Liver (tissue), 9 donors: ENCODE results near the gene GUCY2D. TPM values are rescaled to one million over a fixed set of nuclear protein-coding genes. Genes with fewer than 3 reads are reported as not detected.

Experiments used
- DNase-seq: peaks from one replicate; pipeline ENCODE4 v3.0.0-alpha.2; 2017; ENCODE audit warnings: low spot score
- H3K27ac ChIP-seq, 2 donors: one replicate each; pipeline ENCODE4 v1.7.0; 2013; ENCODE audit warnings: inconsistent platforms in 2 of 2, low read length in 2 of 2, control low read depth in 1 of 2, low read depth in 1 of 2, mild to moderate bottlenecking in 1 of 2
- H3K27me3 ChIP-seq, 4 donors: one replicate each; pipeline versions ENCODE4 v1.6.1 to v1.7.0; 2013; ENCODE audit warnings: low read length in 3 of 4, inconsistent platforms in 1 of 4, mild to moderate bottlenecking in 1 of 4, moderate library complexity in 1 of 4; ENCODE audit not compliant: control insufficient read depth in 4 of 4, insufficient read depth in 4 of 4
- H3K36me3 ChIP-seq, 4 donors: one replicate each; pipeline versions ENCODE4 v1.6.1 to v1.7.0; 2013; ENCODE audit warnings: low read length in 3 of 4, mild to moderate bottlenecking in 3 of 4, low read depth in 1 of 4, moderate library complexity in 1 of 4; ENCODE audit not compliant: control insufficient read depth in 4 of 4, insufficient read depth in 3 of 4
- H3K4me1 ChIP-seq, 4 donors: one replicate each; pipeline versions ENCODE4 v1.6.1 to v1.7.0; 2013; ENCODE audit warnings: low read length in 3 of 4, mild to moderate bottlenecking in 3 of 4, moderate library complexity in 1 of 4; ENCODE audit not compliant: control insufficient read depth in 4 of 4, insufficient read depth in 4 of 4
- H3K4me3 ChIP-seq, 3 donors: one replicate each; pipeline versions ENCODE4 v1.6.1 to v1.7.0; 2013; ENCODE audit warnings: low read length in 3 of 3, control low read depth in 1 of 3, low read depth in 1 of 3, mild to moderate bottlenecking in 1 of 3
- H3K9ac ChIP-seq, 2 donors: one replicate each; pipeline ENCODE4 v1.7.0; 2013; ENCODE audit warnings: low read length in 2 of 2, mild to moderate bottlenecking in 2 of 2, moderate library complexity in 2 of 2, control low read depth in 1 of 2, low read depth in 1 of 2
- H3K9me3 ChIP-seq, 4 donors: one replicate each; pipeline versions ENCODE4 v1.6.1 to v1.7.0; 2013; ENCODE audit warnings: low read length in 3 of 4; ENCODE audit not compliant: control insufficient read depth in 4 of 4
- ATF3 ChIP-seq: IDR thresholded peaks from 2 replicates; pipeline ENCODE4 v1.6.1; 2016; ENCODE audit warnings: antibody characterized with exemption
- CTCF ChIP-seq: fragments of 150-350 bp; IDR thresholded peaks from 2 replicates; pipeline ENCODE4 v1.5.1; 2017; ENCODE audit warnings: improper control_type of control experiment, low read depth, low read length; ENCODE audit not compliant: missing input control
- EGR1 ChIP-seq, 2 donors: IDR thresholded peaks; 2 replicates each; pipeline ENCODE4 v1.6.1; 2016 to 2018; ENCODE audit warnings: antibody characterized with exemption in 2 of 2, low read depth in 2 of 2
- FOXA1 ChIP-seq: IDR thresholded peaks from 2 replicates; pipeline ENCODE4 v1.6.1; 2016; ENCODE audit warnings: antibody characterized with exemption
- FOXA2 ChIP-seq: IDR thresholded peaks from 2 replicates; pipeline ENCODE4 v1.6.1; 2016; ENCODE audit warnings: antibody characterized with exemption
- GABPA ChIP-seq, 2 donors: IDR thresholded peaks in 1 of 2; conservative IDR thresholded peaks in 1 of 2; 2 replicates each; pipeline ENCODE4 v1.6.1; 2016; ENCODE audit warnings: antibody characterized with exemption in 2 of 2, mild to moderate bottlenecking in 1 of 2, moderate library complexity in 1 of 2
- HNF4A ChIP-seq, 2 donors: conservative IDR thresholded peaks; 2 replicates each; pipeline ENCODE4 v1.6.1; 2016; ENCODE audit warnings: antibody characterized with exemption in 2 of 2, mild to moderate bottlenecking in 2 of 2
- HNF4G ChIP-seq: IDR thresholded peaks from 2 replicates; pipeline ENCODE4 v1.6.1; 2016; ENCODE audit warnings: antibody characterized with exemption
- JUND ChIP-seq, 2 donors: IDR thresholded peaks; 2 replicates each; pipeline ENCODE4 v1.6.1; 2016; ENCODE audit warnings: antibody characterized with exemption in 2 of 2
- MAX ChIP-seq: IDR thresholded peaks from 2 replicates; pipeline ENCODE4 v1.6.1; 2016; ENCODE audit warnings: antibody characterized with exemption
- NR2F2 ChIP-seq: IDR thresholded peaks from 2 replicates; pipeline ENCODE4 v1.6.1; 2016; ENCODE audit warnings: antibody characterized with exemption
- RAD21 ChIP-seq, 2 donors: IDR thresholded peaks; 2 replicates each; pipeline ENCODE4 v1.6.1; 2016; ENCODE audit warnings: antibody characterized with exemption in 2 of 2, mild to moderate bottlenecking in 2 of 2
- REST ChIP-seq: IDR thresholded peaks from 2 replicates; pipeline ENCODE4 v1.6.1; 2016; ENCODE audit warnings: antibody characterized with exemption, mild to moderate bottlenecking
- RXRA ChIP-seq, 2 donors: IDR thresholded peaks; 2 replicates each; pipeline ENCODE4 v1.6.1; 2017 to 2018; ENCODE audit warnings: antibody characterized with exemption in 2 of 2, mild to moderate bottlenecking in 1 of 2
- SP1 ChIP-seq: IDR thresholded peaks from 2 replicates; pipeline ENCODE4 v1.6.1; 2018; ENCODE audit warnings: antibody characterized with exemption, mild to moderate bottlenecking
- TAF1 ChIP-seq: conservative IDR thresholded peaks from 2 replicates; pipeline ENCODE4 v1.6.1; 2016; ENCODE audit warnings: antibody characterized with exemption, mild to moderate bottlenecking
- YY1 ChIP-seq: IDR thresholded peaks from 2 replicates; pipeline ENCODE4 v1.6.1; 2016; ENCODE audit warnings: antibody characterized with exemption, mild to moderate bottlenecking
- ZBTB33 ChIP-seq: IDR thresholded peaks from 2 replicates; pipeline ENCODE4 v1.6.1; 2016; ENCODE audit warnings: antibody characterized with exemption
- whole genome bisulfite sequencing: extraction: QIAGEN DNeasy Blood & Tissue Kit; methylation state at CpG from one replicate; pipeline ENCODE4 v1.1.7; 2013; 5-methylcytosine and 5-hydroxymethylcytosine counted together
- polyA plus RNA-seq, 2 donors: library from polyadenylated mRNA; stranded (reverse) in 1 of 2; unstranded in 1 of 2; fragments of 200-250 nt in 1 of 2; fragments of >200 nt in 1 of 2; fragmentation: Nextera tagmentation in 1 of 2; extraction: Ambion mirVana in 1 of 2; gene quantifications; one replicate each; pipeline versions ENCODE4 v1.2.1 to v1.2.3, GENCODE V29; 2013 to 2015
- total RNA-seq, 2 donors: library from RNA; depleted of rRNA; stranded (reverse); fragments of >200 nt; gene quantifications; one replicate each; pipeline ENCODE4 v1.2.3, GENCODE V29; 2014
- donor health status: healthy.
- donor health status: healthy.
- donor health status: healthy.
- donor health status: healthy.
- donor health status: healthy.

Gene GUCY2D
- total and polyA plus RNA-seq, 4 donors, result 0.09 to 0.14 TPM; not detected in 2

- no peak overlapping the region for H3K27ac ChIP-seq
- no peak overlapping the region for H3K9ac ChIP-seq
- H3K27me3 ChIP-seq, result peaks cover 0 to 34% (median 4%) of the 10 kb centered on the region in 4 donors
- TF ChIP-seq HNF4A (conservative IDR thresholded peaks at IDR 0.05) (no peak), FOXA2 (no peak), ZBTB33 (no peak), MAX (no peak), RAD21 (IDR thresholded peaks at IDR 0.05) (no peak), HNF4G (no peak), ATF3 (no peak), GABPA (IDR thresholded peaks at IDR 0.05 in 1 of 2, conservative IDR thresholded peaks at IDR 0.05 in 1 of 2) (no peak), JUND (IDR thresholded peaks at IDR 0.05) (no peak), YY1 (no peak), SP1 (no peak), NR2F2 (no peak), FOXA1 (no peak), RXRA (IDR thresholded peaks at IDR 0.05) (no peak), TAF1 (no peak), EGR1 (IDR thresholded peaks at IDR 0.05; ENCODE audit: low read depth in 2 of 2) (no peak), REST (no peak), CTCF (no peak)
- H3K4me1 ChIP-seq, result peaks cover 0 to 19% (median 15%) of the 10 kb centered on the region in 4 donors
- no peaks in the 10 kb centered on the region for H3K9me3 ChIP-seq
- no peaks in the 10 kb centered on the region for H3K36me3 ChIP-seq
- 45% methylated on average over 8 of the region's 8 CpGs for WGBS
- peak overlapping the region in 1 of 3 donors; percentile 8 for H3K4me3 ChIP-seq
- DNase-seq, result no peak
These were observed 60.0 kb downstream of the GUCY2D start for GRCh38 chr17:8062435-8062806.
